MM.1S (cell line): ENCODE measurements around the gene DDX27.

Experiments
- CTCF ChIP-seq: fragments of 300-600 bp; sonication (generic); IDR thresholded peaks from 2 replicates; pipeline ENCODE4 v1.5.1; 2016; ENCODE audit warnings: antibody characterized with exemption, low read length, mixed read lengths
- EZH2 ChIP-seq: fragments of 300-600 bp; sonication (generic); optimal IDR thresholded peaks from 2 replicates; pipeline ENCODE3; 2017; ENCODE audit warnings: low read depth, mild to moderate bottlenecking, antibody characterized with exemption, low read length, mixed read lengths
- EZH2phosphoT487 ChIP-seq: fragments of 300-600 bp; sonication (generic); IDR thresholded peaks from 2 replicates; pipeline ENCODE4 v1.6.1; 2018; ENCODE audit warnings: antibody characterized with exemption, low read length

GRCh38 chr20:49210101-49210756, 9.0 kb upstream of the DDX27 start:
- TF ChIP-seq EZH2 (no peak), CTCF (no peak), EZH2phosphoT487 (no peak)
